ENCODE results near the gene CD70. TPM values are rescaled to one million over a fixed set of nuclear protein-coding genes. Genes with fewer than 3 reads are reported as not detected.
A peak's percentile ranks its signal among the peaks of the same experiment; 100 is the strongest.
"Not testable (repeated sequence)": the region's sequence is repeated elsewhere in the genome, so short reads cannot be mapped to it uniquely, and the experiment has no call there.

The CD70 gene
- total and polyA plus RNA-seq, 2 donors (not counting 1 experiment from before 2014, with no cell fraction given) = 23.9 to 49.1 TPM

- ChIA-PET POLR2A (interaction anchor here (0.6 to 2.0 kb wide), 3 partner anchors 20 to 81 kb away, joined by 4 to 14 read pairs (median 5); no protein-coding TSS in a partner anchor), CTCF (interaction anchor here (0.6 to 1.9 kb wide), 11 partner anchors 10 to 262 kb away, joined by 3 to 7 read pairs (median 5); partner anchors contain the start of gene CD70)
- DNase-seq; H3K36me3 ChIP-seq (replicated peaks in 1 of 2; ENCODE audit: control extremely low read depth in 1 of 2, control insufficient read depth in 1 of 2, extremely low read depth in 1 of 2, insufficient read depth in 2 of 2, low read length in 1 of 2); ATAC-seq (ENCODE audit: low read depth); H3K79me2 ChIP-seq (ENCODE audit: control insufficient read depth, insufficient read depth, low read length); intact Hi-C loops (cut with micrococcal nuclease); H4K20me1 ChIP-seq (ENCODE audit: control insufficient read depth, insufficient read depth, low read length, poor library complexity, severe bottlenecking); H3K9me3 Mint-ChIP-seq (ENCODE audit: insufficient read depth); H3K27me3 Mint-ChIP-seq; H3K9me3 ChIP-seq (ENCODE audit: control extremely low read depth in 1 of 3, control insufficient read depth in 2 of 3, insufficient read depth in 1 of 3, low read length in 2 of 3); H3K27me3 ChIP-seq (replicated peaks in 1 of 4; ENCODE audit: control extremely low read depth in 1 of 4, control insufficient read depth in 3 of 4, insufficient read depth in 4 of 4, low read length in 3 of 4): not testable (repeated sequence)
- Histone ChIP-seq H3K4me2 (replicated peaks; ENCODE audit: low read depth, low read length, poor library complexity, severe bottlenecking) (peak overlapping the region; percentile 56), H3K4me3 (ENCODE audit: control extremely low read depth in 1 of 5, extremely low read depth in 1 of 5, insufficient read depth in 1 of 5, low read depth in 2 of 5, low read length in 4 of 5) (peak overlapping the region in 3 of 5 experiments; percentile 20 to 47 (median 44)), H3K9ac (ENCODE audit: low read length) (peak overlapping the region; percentile 48), H3K27ac (ENCODE audit: low read length in 2 of 2) (peak overlapping the region; percentile 73 to 78), H2AFZ (ENCODE audit: insufficient read depth, low read depth, low read length, poor library complexity, severe bottlenecking) (peak overlapping the region; percentile 32), H3K4me1 (ENCODE audit: control insufficient read depth in 2 of 2, insufficient read depth in 2 of 2, low read length in 2 of 2) (peaks cover 0 to 35% of the 10 kb centered on the region in 2 donors)
- Mint-ChIP-seq H3K4me1 (peaks cover 35% of the 10 kb centered on the region), H3K4me3 (peak overlapping the region; percentile 87), H3K27ac (peak overlapping the region; percentile 91)
- WGBS (ENCODE audit: insufficient coverage) = 93% methylated on average over 2 of the region's 10 CpGs
Observed at GRCh38 chr19:6600951-6601536, 10.1 kb upstream of the CD70 start.

- Mint-ChIP-seq H3K4me3 (no peak overlapping the region), H3K9me3 (ENCODE audit: insufficient read depth) (no peaks in the 10 kb centered on the region), H3K27me3 (peaks cover 4% of the 10 kb centered on the region), H3K27ac (peak overlapping the region; percentile 91), H3K4me1 (peaks cover 35% of the 10 kb centered on the region)
- Histone ChIP-seq H3K79me2 (ENCODE audit: control insufficient read depth, insufficient read depth, low read length) (no peaks in the 10 kb centered on the region), H3K9ac (ENCODE audit: low read length) (no peak overlapping the region), H3K9me3 (ENCODE audit: control extremely low read depth in 1 of 3, control insufficient read depth in 2 of 3, insufficient read depth in 1 of 3, low read length in 2 of 3) (peaks cover 0 to 3% (median 0%) of the 10 kb centered on the region in 3 donors), H3K27ac (ENCODE audit: low read length in 2 of 2) (no peak overlapping the region), H3K4me3 (ENCODE audit: control extremely low read depth in 1 of 5, extremely low read depth in 1 of 5, insufficient read depth in 1 of 5, low read depth in 2 of 5, low read length in 4 of 5) (no peak overlapping the region), H3K4me1 (ENCODE audit: control insufficient read depth in 2 of 2, insufficient read depth in 2 of 2, low read length in 2 of 2) (peaks cover 0 to 35% of the 10 kb centered on the region in 2 donors), H3K27me3 (replicated peaks in 1 of 4; ENCODE audit: control extremely low read depth in 1 of 4, control insufficient read depth in 3 of 4, insufficient read depth in 4 of 4, low read length in 3 of 4) (peaks cover 0 to 5% (median 0%) of the 10 kb centered on the region in 4 experiments), H3K4me2 (replicated peaks; ENCODE audit: low read depth, low read length, poor library complexity, severe bottlenecking) (no peak overlapping the region), H2AFZ (ENCODE audit: insufficient read depth, low read depth, low read length, poor library complexity, severe bottlenecking) (no peak overlapping the region), H3K36me3 (replicated peaks in 1 of 2; ENCODE audit: control extremely low read depth in 1 of 2, control insufficient read depth in 1 of 2, extremely low read depth in 1 of 2, insufficient read depth in 2 of 2, low read length in 1 of 2) (no peaks in the 10 kb centered on the region), H4K20me1 (ENCODE audit: control insufficient read depth, insufficient read depth, low read length, poor library complexity, severe bottlenecking) (no peaks in the 10 kb centered on the region)
- TF ChIP-seq CTCF (IDR thresholded peaks at IDR 0.05) (no peak), EZH2 (IDR thresholded peaks at IDR 0.05; ENCODE audit: borderline replicate concordance, insufficient read depth, low read depth, low read length, poor library complexity, severe bottlenecking) (no peak)
- intact Hi-C loops (cut with micrococcal nuclease) = no loop called here
- ChIA-PET POLR2A (interaction anchor here (0.7 kb wide), 3 partner anchors 30 to 82 kb away, joined by 4 to 6 read pairs (median 4); no protein-coding TSS in a partner anchor), CTCF (interaction anchor here (0.7 to 1.9 kb wide), 8 partner anchors 9 to 263 kb away, joined by 3 to 6 read pairs (median 5); partner anchors contain the start of gene CD70)
- no peak for DNase-seq
- no CpG with 5 or more reads among the region's 8 CpGs for WGBS (ENCODE audit: insufficient coverage)
- ATAC-seq (ENCODE audit: low read depth) = no peak
Observed at GRCh38 chr19:6599866-6600454, 9.0 kb upstream of the CD70 start.

DNA sequence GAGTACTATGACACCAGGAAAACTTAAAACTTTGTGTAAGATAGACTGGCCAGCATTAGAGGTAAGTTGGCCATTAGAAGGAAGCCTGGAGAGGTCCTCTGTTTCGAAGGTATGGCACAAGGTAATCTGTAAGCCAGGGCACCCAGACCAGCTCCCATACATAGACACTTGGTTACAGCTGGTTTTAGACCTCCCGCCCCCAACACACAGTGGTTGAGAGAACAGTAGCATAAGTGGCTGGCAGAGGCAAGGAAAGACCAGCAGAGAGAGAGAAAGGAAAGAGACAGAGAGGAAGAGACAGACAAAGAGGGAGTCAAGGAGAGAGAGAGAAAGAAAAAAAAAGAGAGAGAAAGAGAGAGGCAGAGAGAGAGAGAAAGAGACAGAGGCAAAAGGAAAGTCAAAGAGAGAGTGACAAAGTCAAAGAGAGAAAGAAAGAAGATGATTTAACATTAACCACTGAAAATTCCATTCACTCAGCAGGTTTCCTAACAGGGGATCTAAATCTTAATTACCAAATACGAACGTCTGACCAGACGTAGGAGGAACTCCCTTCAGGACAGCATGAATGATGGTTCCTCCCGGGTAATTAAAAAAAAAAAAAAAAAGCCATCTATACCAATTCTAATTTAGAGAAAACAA lies 7.4 kb upstream of the CD70 start:
- H3K27ac ChIP-seq (ENCODE audit: low read length in 2 of 2); CTCF ChIA-PET; H3K27ac Mint-ChIP-seq; H2AFZ ChIP-seq (ENCODE audit: insufficient read depth, low read depth, low read length, poor library complexity, severe bottlenecking); H3K9me3 ChIP-seq (ENCODE audit: control extremely low read depth in 1 of 3, control insufficient read depth in 2 of 3, insufficient read depth in 1 of 3, low read length in 2 of 3); POLR2A ChIA-PET; DNase-seq; H3K9ac ChIP-seq (ENCODE audit: low read length); H4K20me1 ChIP-seq (ENCODE audit: control insufficient read depth, insufficient read depth, low read length, poor library complexity, severe bottlenecking); H3K4me3 Mint-ChIP-seq; H3K36me3 ChIP-seq (replicated peaks in 1 of 2; ENCODE audit: control extremely low read depth in 1 of 2, control insufficient read depth in 1 of 2, extremely low read depth in 1 of 2, insufficient read depth in 2 of 2, low read length in 1 of 2); intact Hi-C loops (cut with micrococcal nuclease); H3K4me2 ChIP-seq (replicated peaks; ENCODE audit: low read depth, low read length, poor library complexity, severe bottlenecking); H3K79me2 ChIP-seq (ENCODE audit: control insufficient read depth, insufficient read depth, low read length); H3K4me3 ChIP-seq (ENCODE audit: control extremely low read depth in 1 of 5, extremely low read depth in 1 of 5, insufficient read depth in 1 of 5, low read depth in 2 of 5, low read length in 4 of 5); H3K9me3 Mint-ChIP-seq (ENCODE audit: insufficient read depth); ATAC-seq (ENCODE audit: low read depth): not testable (repeated sequence)
- H3K27me3 Mint-ChIP-seq = peaks cover 12% of the 10 kb centered on the region
- 78% methylated on average over 3 of the region's 6 CpGs for WGBS (ENCODE audit: insufficient coverage)
- peaks cover 38% of the 10 kb centered on the region for H3K4me1 Mint-ChIP-seq
- Histone ChIP-seq H3K27me3 (replicated peaks in 1 of 4; ENCODE audit: control extremely low read depth in 1 of 4, control insufficient read depth in 3 of 4, insufficient read depth in 4 of 4, low read length in 3 of 4) (peaks cover 0 to 15% (median 3%) of the 10 kb centered on the region in 4 experiments), H3K4me1 (ENCODE audit: control insufficient read depth in 2 of 2, insufficient read depth in 2 of 2, low read length in 2 of 2) (peaks cover 0 to 29% of the 10 kb centered on the region in 2 donors)
